ENCODE data around the gene NME7. TPM values are rescaled to one million over a fixed set of nuclear protein-coding genes. Genes with fewer than 3 reads are reported as not detected.
A peak's percentile ranks its signal among the peaks of the same experiment; 100 is the strongest.

NME7 gene
- total and polyA plus RNA-seq, 4 donors = 7.8 to 26.5 (median 9.4) TPM

GRCh38 chr1:169137357-169137756 lies 230.2 kb downstream of the NME7 start:
- Histone ChIP-seq H3K27me3 (ENCODE audit: control insufficient read depth in 4 of 4, insufficient read depth in 4 of 4, low read length in 3 of 4) (no peaks in the 10 kb centered on the region), H3K9ac (ENCODE audit: low read depth in 1 of 2, low read length in 2 of 2) (no peak overlapping the region), H3K27ac (ENCODE audit: low read depth in 1 of 2, low read length in 2 of 2) (no peak overlapping the region), H3K36me3 (ENCODE audit: control insufficient read depth in 4 of 4, insufficient read depth in 3 of 4, low read depth in 1 of 4, low read length in 3 of 4) (peaks cover 1 to 11% (median 7%) of the 10 kb centered on the region in 4 donors), H3K4me1 (ENCODE audit: control insufficient read depth in 4 of 4, insufficient read depth in 4 of 4, low read length in 3 of 4) (peaks cover 0 to 4% (median 2%) of the 10 kb centered on the region in 4 donors), H3K9me3 (ENCODE audit: control insufficient read depth in 4 of 4, low read length in 3 of 4) (no peaks in the 10 kb centered on the region), H3K4me3 (ENCODE audit: low read depth in 1 of 3, low read length in 3 of 3) (no peak overlapping the region)
- no peak for DNase-seq (ENCODE audit: low spot score)
- 98% methylated on average over 4 of the region's 4 CpGs for WGBS
- TF ChIP-seq JUND (IDR thresholded peaks at IDR 0.05) (no peak), EGR1 (IDR thresholded peaks at IDR 0.05; ENCODE audit: low read depth in 2 of 2) (no peak), ATF3 (IDR thresholded peaks at IDR 0.05) (no peak), RXRA (IDR thresholded peaks at IDR 0.05) (no peak), CTCF (IDR thresholded peaks at IDR 0.05; ENCODE audit: low read depth, low read length, missing input control) (no peak), HNF4G (IDR thresholded peaks at IDR 0.05) (no peak), FOXA2 (IDR thresholded peaks at IDR 0.05) (no peak), REST (IDR thresholded peaks at IDR 0.05) (no peak), TAF1 (conservative IDR thresholded peaks at IDR 0.05) (no peak)

GRCh38 chr1:169133801-169134502 lies 233.6 kb downstream of the NME7 start:
- Histone ChIP-seq H3K36me3 (ENCODE audit: control insufficient read depth in 4 of 4, insufficient read depth in 3 of 4, low read depth in 1 of 4, low read length in 3 of 4) (peaks cover 7 to 35% (median 24%) of the 10 kb centered on the region in 4 donors), H3K9ac (ENCODE audit: low read depth in 1 of 2, low read length in 2 of 2) (no peak overlapping the region), H3K4me1 (ENCODE audit: control insufficient read depth in 4 of 4, insufficient read depth in 4 of 4, low read length in 3 of 4) (no peaks in the 10 kb centered on the region), H3K9me3 (ENCODE audit: control insufficient read depth in 4 of 4, low read length in 3 of 4) (no peaks in the 10 kb centered on the region), H3K4me3 (ENCODE audit: low read depth in 1 of 3, low read length in 3 of 3) (no peak overlapping the region), H3K27ac (ENCODE audit: low read depth in 1 of 2, low read length in 2 of 2) (no peak overlapping the region), H3K27me3 (ENCODE audit: control insufficient read depth in 4 of 4, insufficient read depth in 4 of 4, low read length in 3 of 4) (no peaks in the 10 kb centered on the region)
- WGBS = 83% methylated on average over 2 of the region's 2 CpGs
- DNase-seq (ENCODE audit: low spot score) = no peak
- TF ChIP-seq RAD21 (IDR thresholded peaks at IDR 0.05) = peak; percentile 76
- peak; percentile 29 for TF ChIP-seq CTCF (IDR thresholded peaks at IDR 0.05; ENCODE audit: low read depth, low read length, missing input control)
- TF ChIP-seq ZBTB33 (IDR thresholded peaks at IDR 0.05) = no peak

All from liver (tissue), 9 donors.